Measurements from ENCODE around the gene OPA1. TPM values are rescaled to one million over a fixed set of nuclear protein-coding genes. Genes with fewer than 3 reads are reported as not detected.

The OPA1 gene
- total RNA-seq, 3 donors from 2014 or later = 39.0 to 58.2 (median 57.4) TPM

GRCh38 chr3:193729088-193729465, 136.1 kb downstream of the OPA1 start:
- Histone ChIP-seq H3K27ac (no peak overlapping the region), H3K9me3 (no peaks in the 10 kb centered on the region), H3K36me3 (no peaks in the 10 kb centered on the region), H3K27me3 (no peaks in the 10 kb centered on the region), H3K4me3 (no peak overlapping the region), H3K4me1 (no peaks in the 10 kb centered on the region)
- peak in 1 of 2 donors; percentile 11 for DNase-seq (ENCODE audit: low spot score in 2 of 2)
- intact Hi-C loops (cut with DNase I; ENCODE audit: low total_unique reads) = no loop called here
- TF ChIP-seq POLR2A (IDR thresholded peaks at IDR 0.05) (no peak), CTCF (IDR thresholded peaks at IDR 0.05) (no peak), POLR2AphosphoS5 (IDR thresholded peaks at IDR 0.05) (no peak)

DNA sequence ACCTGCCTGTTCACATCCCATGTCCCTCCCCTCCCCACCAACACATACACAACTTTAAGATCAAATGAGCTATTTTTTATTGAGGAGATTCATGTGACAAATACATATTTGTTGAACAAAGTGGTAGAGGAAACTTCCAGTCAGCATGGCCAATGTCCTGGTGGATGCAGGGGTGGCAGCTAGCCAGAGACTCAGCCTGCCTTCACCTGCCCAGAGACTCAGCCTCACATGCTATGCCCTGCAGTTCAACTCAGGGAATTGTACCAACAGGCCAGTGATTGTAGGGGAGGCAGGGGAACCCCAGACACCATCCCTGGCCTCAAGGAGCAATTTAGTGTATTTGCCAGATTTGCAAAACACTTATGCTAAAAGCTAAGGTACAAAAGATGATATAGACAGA, 136.6 kb downstream of the OPA1 start:
- peak in 1 of 2 donors; percentile 13 for DNase-seq (ENCODE audit: low spot score in 2 of 2)
- intact Hi-C loops (cut with DNase I; ENCODE audit: low total_unique reads) = no loop called here

GRCh38 chr3:193730511-193730910, 137.5 kb downstream of the OPA1 start:
- intact Hi-C loops (cut with DNase I; ENCODE audit: low total_unique reads) = no loop called here
- Histone ChIP-seq H3K9me3 (no peaks in the 10 kb centered on the region), H3K27ac (no peak overlapping the region), H3K36me3 (no peaks in the 10 kb centered on the region), H3K4me3 (no peak overlapping the region), H3K27me3 (no peaks in the 10 kb centered on the region), H3K4me1 (no peaks in the 10 kb centered on the region)
- TF ChIP-seq CTCF (IDR thresholded peaks at IDR 0.05) (no peak), POLR2A (IDR thresholded peaks at IDR 0.05) (no peak), POLR2AphosphoS5 (IDR thresholded peaks at IDR 0.05) (no peak)
- DNase-seq (ENCODE audit: low spot score in 2 of 2) = peak in 1 of 2 donors; percentile 13

More for the DNA sequence above, 136.6 kb downstream of the OPA1 start:
- no peaks in the 10 kb centered on the region for H3K9me3 ChIP-seq
- TF ChIP-seq POLR2A (IDR thresholded peaks at IDR 0.05) (no peak), CTCF (IDR thresholded peaks at IDR 0.05) (no peak), POLR2AphosphoS5 (IDR thresholded peaks at IDR 0.05) (no peak)
- H3K27ac ChIP-seq = no peak overlapping the region
- H3K27me3 ChIP-seq = no peaks in the 10 kb centered on the region
- H3K36me3 ChIP-seq = no peaks in the 10 kb centered on the region
- no peaks in the 10 kb centered on the region for H3K4me1 ChIP-seq
- no peak overlapping the region for H3K4me3 ChIP-seq

DNA sequence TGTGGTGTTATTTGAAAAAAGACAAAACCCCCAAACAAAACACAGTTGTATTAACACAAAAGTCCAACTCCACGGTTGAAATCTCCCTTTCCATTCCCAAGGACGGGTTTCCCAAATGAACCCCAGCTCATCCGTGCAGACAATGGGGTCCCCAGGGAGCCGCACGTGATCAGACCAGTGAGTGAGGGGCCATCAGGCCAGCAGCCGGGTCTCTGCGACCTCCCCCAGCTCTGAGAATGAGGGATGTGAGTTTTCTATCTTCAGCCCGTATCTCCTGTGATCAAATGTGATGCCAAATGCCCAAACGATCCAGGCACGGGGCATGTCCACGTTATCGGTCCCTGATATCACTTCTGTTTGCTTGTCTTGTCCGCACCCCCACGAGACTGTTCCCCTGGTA, 138.0 kb downstream of the OPA1 start:
- Histone ChIP-seq H3K4me3 (no peak overlapping the region), H3K4me1 (no peaks in the 10 kb centered on the region), H3K36me3 (no peaks in the 10 kb centered on the region), H3K9me3 (no peaks in the 10 kb centered on the region), H3K27ac (no peak overlapping the region), H3K27me3 (no peaks in the 10 kb centered on the region)
- TF ChIP-seq CTCF (IDR thresholded peaks at IDR 0.05) = no peak
- TF ChIP-seq POLR2A (IDR thresholded peaks at IDR 0.05) = no peak
- no peak for TF ChIP-seq POLR2AphosphoS5 (IDR thresholded peaks at IDR 0.05)
- DNase-seq (ENCODE audit: low spot score in 2 of 2) = no peak
- intact Hi-C loops (cut with DNase I; ENCODE audit: low total_unique reads) = no loop called here

GRCh38 chr3:193731656-193732055, 138.6 kb downstream of the OPA1 start:
- Histone ChIP-seq H3K36me3 (no peaks in the 10 kb centered on the region), H3K27ac (peak overlapping the region; percentile 23 to 53), H3K27me3 (no peaks in the 10 kb centered on the region), H3K9me3 (no peaks in the 10 kb centered on the region), H3K4me1 (no peaks in the 10 kb centered on the region), H3K4me3 (no peak overlapping the region)
- intact Hi-C loops (cut with DNase I; ENCODE audit: low total_unique reads) = no loop called here
- DNase-seq (ENCODE audit: low spot score in 2 of 2) = no peak
- no peak for TF ChIP-seq CTCF (IDR thresholded peaks at IDR 0.05)
- no peak for TF ChIP-seq POLR2A (IDR thresholded peaks at IDR 0.05)
- no peak for TF ChIP-seq POLR2AphosphoS5 (IDR thresholded peaks at IDR 0.05)

All from breast epithelium (tissue), 4 donors.